A549 (cell line): ENCODE results near the gene SCAMP3. TPM values are rescaled to one million over a fixed set of nuclear protein-coding genes. Genes with fewer than 3 reads are reported as not detected.

ENCODE experiments used
- ATAC-seq, 2 experiments: fragments of 200-7000 bp in 1 of 2; fragments of >200 bp in 1 of 2; cut with Nextera tagmentation in 1 of 2; cut with Tn5 transposase in 1 of 2; 3 replicates each; pipeline versions ENCODE4 v1.8.0 to v1.9.1; 2018 to 2020; ENCODE audit warnings: mild to moderate bottlenecking in 1 of 2, moderate library complexity in 1 of 2
- CTCF ChIA-PET: fragments of 300-600 bp; sonication (Branson Sonifier 250); formaldehyde crosslinking; extraction: SDS; loops from one replicate; lab custom pipeline; 2021; ENCODE audit warnings: antibody characterized with exemption, inconsistent platforms; lab: Yijun Ruan, JAX
- POLR2A ChIA-PET: fragments of 350-600 bp; formaldehyde crosslinking; extraction: SDS; loops from one replicate; lab custom pipeline; 2021; ENCODE audit warnings: antibody characterized with exemption, inconsistent platforms; lab: Yijun Ruan, JAX
- DNase-seq, 2 experiments: peaks; one replicate each; pipeline versions ENCODE4 v3.0.0 to v3.0.0-alpha.2; 2011 to 2016; ENCODE audit warnings: low read depth in 1 of 2, low spot score in 1 of 2
- FAIRE-seq: peaks from 2 replicates; lab custom pipeline; 2011; peaks lifted over from hg19 to GRCh38; lab: Jason Lieb, UNC
- H3K27ac ChIP-seq, 2 experiments: fragments of >200 bp; sonication (Bioruptor Twin); formaldehyde crosslinking; 3 replicates each; pipeline ENCODE4 v1.5.1; 2016 to 2017
- H3K4me1 ChIP-seq: fragments of >200 bp; sonication (Bioruptor Twin); formaldehyde crosslinking; 3 replicates; pipeline ENCODE4 v1.6.1; 2016
- H3K4me2 ChIP-seq: fragments of >200 bp; sonication (Bioruptor Twin); formaldehyde crosslinking; 3 replicates; pipeline ENCODE4 v1.6.1; 2016
- H3K4me3 ChIP-seq: fragments of >200 bp; sonication (Bioruptor Twin); formaldehyde crosslinking; 3 replicates; pipeline ENCODE4 v1.5.1; 2016
- H3K9me3 ChIP-seq: fragments of >200 bp; sonication (Bioruptor Twin); formaldehyde crosslinking; 3 replicates; pipeline ENCODE4 v1.6.1; 2016
- ATOH8 ChIP-seq: fragments of 250-450 bp; sonication (Bioruptor Pico); IDR thresholded peaks from 2 replicates; pipeline ENCODE4 v1.5.0; 2020; ENCODE audit warnings: low read depth, mild to moderate bottlenecking, moderate library complexity
- CBX2 ChIP-seq: fragments of 200-600 bp; sonication (generic); IDR thresholded peaks from 2 replicates; pipeline ENCODE4 v1.6.1; 2016; ENCODE audit warnings: low read depth, mild to moderate bottlenecking, borderline replicate concordance
- CHD2 ChIP-seq: fragments of 150-350 bp; IDR thresholded peaks from 2 replicates; pipeline ENCODE4 v1.6.1; 2014; ENCODE audit warnings: low read length; ENCODE audit not compliant: partially characterized antibody
- EHMT2 ChIP-seq: fragments of 200-600 bp; sonication (generic); IDR thresholded peaks from 2 replicates; pipeline ENCODE4 v1.6.1; 2016; ENCODE audit warnings: antibody characterized with exemption, low read depth, mild to moderate bottlenecking, moderate library complexity
- EP300 ChIP-seq, 2 experiments: fragments of >200 bp; sonication (Bioruptor Twin); formaldehyde crosslinking; IDR thresholded peaks; 2 replicates in 1 of 2; 3 replicates in 1 of 2; pipeline ENCODE4 v1.6.1; 2016 to 2017
- FOSL2 ChIP-seq, 2 experiments: fragments of 450-650 bp in 1 of 2; fragments of >200 bp in 1 of 2; sonication (Bioruptor Twin) in 1 of 2; formaldehyde crosslinking; IDR thresholded peaks; 2 replicates each; pipeline versions ENCODE4 v1.5.0 to v1.6.1; 2016 to 2020; ENCODE audit warnings: mild to moderate bottlenecking in 1 of 2, moderate library complexity in 1 of 2
- HDAC2 ChIP-seq: fragments of 200-600 bp; sonication (generic); IDR thresholded peaks from 2 replicates; pipeline ENCODE4 v1.6.1; 2016
- HOXA7 ChIP-seq: fragments of 250-450 bp; sonication (Bioruptor Pico); IDR thresholded peaks from 2 replicates; pipeline ENCODE4 v1.5.0; 2020; ENCODE audit warnings: mild to moderate bottlenecking, moderate library complexity
- JUN ChIP-seq, 2 experiments: fragments of >200 bp; sonication (Bioruptor Twin); formaldehyde crosslinking; IDR thresholded peaks; 2 replicates in 1 of 2; 3 replicates in 1 of 2; pipeline ENCODE4 v1.6.1; 2016 to 2017
- KDM1A ChIP-seq: fragments of 200-600 bp; sonication (generic); IDR thresholded peaks from 2 replicates; pipeline ENCODE4 v1.6.1; 2016; ENCODE audit warnings: low read depth, mild to moderate bottlenecking
- KDM5A ChIP-seq: fragments of 200-600 bp; sonication (generic); IDR thresholded peaks from 2 replicates; pipeline ENCODE4 v1.6.1; 2016; ENCODE audit warnings: antibody characterized with exemption, mild to moderate bottlenecking
- MAFK ChIP-seq: fragments of 450-650 bp; IDR thresholded peaks from 2 replicates; pipeline ENCODE4 v1.6.1; 2014; ENCODE audit not compliant: partially characterized antibody
- POLR2AphosphoS2 ChIP-seq: conservative IDR thresholded peaks from 2 replicates; pipeline ENCODE4 v1.6.1; 2012; ENCODE audit warnings: low read length, improper control_type of control experiment, inconsistent platforms
- REST ChIP-seq: fragments of 200-600 bp; sonication (generic); IDR thresholded peaks from 2 replicates; pipeline ENCODE4 v1.6.1; 2016; ENCODE audit warnings: antibody characterized with exemption, mild to moderate bottlenecking, moderate library complexity
- ZFP36 ChIP-seq: fragments of 450-650 bp; IDR thresholded peaks from 2 replicates; pipeline ENCODE4 v1.6.1; 2014; ENCODE audit warnings: borderline replicate concordance; ENCODE audit not compliant: partially characterized antibody
- WGBS: methylation state at CpG from one replicate; pipeline ENCODE4 v1.1.6; 2017; ENCODE audit errors: missing lambda C conversion rate; 5-methylcytosine and 5-hydroxymethylcytosine counted together
- polyA plus RNA-seq, 4 experiments: library from polyadenylated mRNA; depleted of rRNA in 3 of 4; stranded (reverse); fragments of >200 nt; fragmentation: RNase III in 1 of 4; extraction: RNeasy Plus Mini Kit Qiagen cat#74134 plus additional on column Dnase treatment in 1 of 4; gene quantifications; 2 replicates in 3 of 4; 3 replicates in 1 of 4; pipeline ENCODE4 v1.2.3, GENCODE V29; 2011 to 2017

Gene SCAMP3
- polyA plus RNA-seq, 2 of the 4 experiments (the other 2 are of a cell fraction), result 75.9 to 135 TPM

GRCh38 chr1:155208541-155209311 is 53.4 kb downstream of the SCAMP3 start, which contains the start of gene MTX1 (continued):
- TF ChIP-seq REST (no peak; the same call in 1 of the 2 replicates), EHMT2 (no peak)

GRCh38 chr1:155207806-155208540 is 54.2 kb downstream of the SCAMP3 start, which contains the start of gene THBS3:
TSS of gene THBS3 (minus strand) at chr1:155207897. CDS start at chr1:155207876, 21 bp downstream.
- peaks cover 23% of the 10 kb centered on the region for H3K4me1 ChIP-seq
- peak; percentile 2 to 11; a peak in 3 of 6 replicates for ATAC-seq
- no peak for FAIRE-seq
- H3K4me3 ChIP-seq, result peak within 1 kb of the TSS; percentile 90
- peak within 1 kb of the TSS; percentile 97 to 99 for H3K27ac ChIP-seq
- ChIA-PET POLR2A (interaction anchor here (1.4 to 3.2 kb wide), 5 partner anchors 14 to 43 kb away, joined by 4 to 40 read pairs (median 8); partner anchors contain the start of gene KRTCAP2), CTCF (interaction anchor here (0.7 to 11.7 kb wide), 17 partner anchors 12 to 1550 kb away, joined by 3 to 102 read pairs (median 7); partner anchors contain the start of genes KRTCAP2 and SNAPIN)
- H3K9me3 ChIP-seq, result no peaks in the 10 kb centered on the region
- 54% methylated on average over 17 of the region's 17 CpGs for WGBS
- TF ChIP-seq KDM1A (no peak), KDM5A (no peak), MAFK (no peak), JUN (IDR thresholded peaks at IDR 0.05) (no peak; a peak in 1 of 5 replicates), EP300 (IDR thresholded peaks at IDR 0.05) (no peak), HOXA7 (CRISPR knock-in tag) (no peak), FOSL2 (IDR thresholded peaks at IDR 0.05) (no peak), FOSL2 (CRISPR knock-in tag; IDR thresholded peaks at IDR 0.05) (no peak), POLR2AphosphoS2 (no peak), ATOH8 (CRISPR knock-in tag) (no peak), HDAC2 (no peak), ZFP36 (no peak), CHD2 (no peak), CBX2 (no peak)
- DNase-seq, result no peak
- peak within 1 kb of the TSS; percentile 98 for H3K4me2 ChIP-seq
